ENCODE measurements around the gene SLC41A3. TPM values are rescaled to one million over a fixed set of nuclear protein-coding genes. Genes with fewer than 3 reads are reported as not detected.
"Not testable (repeated sequence)": the region's sequence is repeated elsewhere in the genome, so short reads cannot be mapped to it uniquely, and the experiment has no call there.

SLC41A3 gene
- total and polyA plus RNA-seq, 2 of the 4 experiments (the other 2 are of a cell fraction): 30.5 to 43.5 TPM

DNA sequence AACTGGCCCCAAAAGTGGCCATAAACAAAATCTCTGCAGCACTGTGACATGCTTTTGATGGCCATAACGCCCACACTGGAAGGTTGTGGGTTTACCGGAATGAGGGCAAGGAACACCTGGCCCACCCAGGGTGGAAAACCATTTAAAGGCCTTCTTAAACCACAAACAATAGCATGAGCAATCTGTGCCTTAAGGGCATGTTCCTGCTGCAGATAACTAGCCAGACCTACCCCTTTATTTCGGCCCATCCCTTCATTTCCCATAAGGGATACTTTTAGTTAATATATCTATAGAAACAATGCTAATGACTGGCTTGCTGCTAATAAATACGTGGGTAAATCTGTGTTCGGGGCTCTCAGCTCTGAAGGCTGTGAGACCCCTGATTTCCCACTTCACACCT, 8.2 kb upstream of the SLC41A3 start:
- H2AFZ ChIP-seq (replicated peaks; ENCODE audit: low read length, poor library complexity); H4K8ac ChIP-seq (ENCODE audit: low read depth in 2 of 2, low read length in 2 of 2); H3K79me1 ChIP-seq (ENCODE audit: low read depth in 1 of 2, low read length in 2 of 2); H3K36me3 ChIP-seq (ENCODE audit: control insufficient read depth, insufficient read depth, low read length); H4K20me1 ChIP-seq (ENCODE audit: insufficient read depth, low read length); CTCF ChIA-PET; H3K27ac ChIP-seq (ENCODE audit: insufficient read depth, low read length); H3K4me3 ChIP-seq (ENCODE audit: insufficient read depth, low read depth, low read length); H3K4me1 ChIP-seq (ENCODE audit: control insufficient read depth, insufficient read depth, low read length); H2AK5ac ChIP-seq (ENCODE audit: low read depth, low read length); H3K4me2 ChIP-seq (ENCODE audit: low read depth, low read length); H3K56ac ChIP-seq (ENCODE audit: extremely low read depth, insufficient read depth, low read length); H3K14ac ChIP-seq (replicated peaks; ENCODE audit: low read depth, low read length); in situ Hi-C loops (cut with MboI; ENCODE audit: low sequenced_read_pairs); H2BK120ac ChIP-seq (ENCODE audit: low read depth, low read length); BruUV-seq (replicated peaks); H3K18ac ChIP-seq (ENCODE audit: low read depth, low read length); H3K9ac ChIP-seq (ENCODE audit: low read depth, low read length); DNase-seq; H2BK5ac ChIP-seq (ENCODE audit: low read depth, low read length, poor library complexity, severe bottlenecking); ATAC-seq (ENCODE audit: low read depth); H2BK20ac ChIP-seq (ENCODE audit: low read depth, low read length); POLR2A ChIA-PET (ENCODE audit: unreplicated experiment); H2BK15ac ChIP-seq (ENCODE audit: low read depth, low read length); dilution Hi-C loops (cut with HindIII; ENCODE audit: low sequenced_read_pairs, unreplicated experiment); H3K9me3 ChIP-seq (ENCODE audit: control insufficient read depth, insufficient read depth, low read length); H3K9me1 ChIP-seq (ENCODE audit: insufficient read depth, low read length); intact Hi-C loops (cut with micrococcal nuclease); H4K91ac ChIP-seq (ENCODE audit: insufficient read depth, low read depth, low read length); H4K5ac ChIP-seq (ENCODE audit: low read depth, low read length); H3K27me3 ChIP-seq (ENCODE audit: control insufficient read depth, insufficient read depth, low read length); H2AK9ac ChIP-seq (replicated peaks; ENCODE audit: low read depth, low read length, poor library complexity); H3K4ac ChIP-seq (ENCODE audit: low read depth, low read length); H3K23ac ChIP-seq (ENCODE audit: low read depth, low read length): not testable (repeated sequence)
- WGBS, 2 experiments (ENCODE audit: extremely low coverage in 2 of 2, insufficient read length in 1 of 2): no CpG with 5 or more reads among the region's 5 CpGs

Measured in IMR-90 (cell line).